ENCODE results near the gene CTU2. TPM values are rescaled to one million over a fixed set of nuclear protein-coding genes. Genes with fewer than 3 reads are reported as not detected.

CTU2 gene
- polyA plus RNA-seq, 1 donor (not counting 4 experiments of a cell fraction or from before 2014, with no cell fraction given) = 6.3 TPM

DNA sequence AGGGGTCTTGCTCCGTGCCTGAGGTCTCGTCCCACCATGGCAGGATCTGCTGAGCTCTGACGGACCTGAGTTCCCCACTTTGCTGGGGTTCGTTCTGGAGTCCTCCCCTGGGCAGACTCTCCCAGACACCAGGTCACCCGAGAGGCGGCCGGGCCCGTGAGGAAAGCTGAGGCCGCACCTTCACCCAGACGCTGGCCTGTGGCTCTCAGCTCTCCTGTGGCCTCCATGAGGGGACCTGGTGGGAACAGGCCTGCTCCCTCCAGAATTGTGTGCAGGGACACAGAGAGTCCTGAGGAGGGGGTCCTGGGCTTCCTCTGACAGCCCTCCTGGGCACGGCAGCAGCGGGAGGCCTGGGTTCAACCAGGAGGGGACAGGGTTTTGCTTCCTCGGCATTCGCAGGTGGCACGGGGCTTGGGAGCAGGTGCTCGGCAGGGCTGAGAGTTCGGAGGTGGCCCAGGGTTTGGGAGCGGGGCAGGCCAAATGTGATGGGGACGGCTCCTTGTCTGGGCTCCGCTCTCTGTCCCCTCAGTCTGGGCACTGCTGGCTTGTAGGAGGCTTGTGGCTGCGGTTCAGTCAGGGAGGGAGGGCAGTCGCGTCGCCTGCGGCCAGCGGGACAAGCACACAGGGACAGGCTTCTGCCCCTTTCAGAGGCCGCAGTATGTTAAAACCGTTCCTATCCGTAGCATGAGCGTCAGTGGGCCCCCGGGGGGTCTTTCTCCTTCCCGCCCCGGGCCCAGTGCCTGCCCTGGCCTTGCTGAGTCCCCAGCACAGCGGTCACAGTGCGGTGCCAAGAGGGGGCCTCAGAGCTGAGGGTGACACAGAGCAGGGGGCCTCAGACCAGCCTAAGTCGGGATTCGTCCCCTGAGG, 11.8 kb upstream of the CTU2 start:
- Histone ChIP-seq H3K9ac (ENCODE audit: control insufficient read depth, extremely low read depth, insufficient read depth, low read length) (no peak overlapping the region), H3K79me2 (ENCODE audit: control insufficient read depth, insufficient read depth, low read length) (no peaks in the 10 kb centered on the region), H2AFZ (ENCODE audit: control insufficient read depth, low read length) (no peak overlapping the region), H3K36me3 (ENCODE audit: control insufficient read depth in 2 of 2, extremely low read depth in 1 of 2, insufficient read depth in 2 of 2, low read length in 2 of 2) (peaks cover 0 to 4% of the 10 kb centered on the region in 2 experiments), H3K4me1 (ENCODE audit: control insufficient read depth, extremely low read depth, insufficient read depth, low read length) (no peaks in the 10 kb centered on the region), H3K4me2 (ENCODE audit: control insufficient read depth, extremely low read depth, insufficient read depth, low read depth, low read length) (no peak overlapping the region), H3K4me3 (ENCODE audit: control insufficient read depth in 2 of 3, extremely low read depth in 1 of 3, insufficient read depth in 2 of 3, low read depth in 1 of 3, low read length in 3 of 3) (no peak overlapping the region), H4K20me1 (ENCODE audit: control insufficient read depth, extremely low read depth, insufficient read depth, low read length) (no peaks in the 10 kb centered on the region), H3K27ac (ENCODE audit: control insufficient read depth, insufficient read depth, low read length) (no peak overlapping the region), H3K27me3 (ENCODE audit: control insufficient read depth, extremely low read depth, insufficient read depth, low read length) (peaks cover 42% of the 10 kb centered on the region), H3K9me1 (ENCODE audit: control insufficient read depth, extremely low read depth, insufficient read depth, low read length) (no peaks in the 10 kb centered on the region), H3K9me3 (ENCODE audit: control insufficient read depth, low read depth, low read length) (no peaks in the 10 kb centered on the region)
- no peak for DNase-seq (ENCODE audit: low read depth, low spot score)
- no peak for TF ChIP-seq EZH2 (IDR thresholded peaks at IDR 0.05; ENCODE audit: low read length)
- TF ChIP-seq, protein P1, sequence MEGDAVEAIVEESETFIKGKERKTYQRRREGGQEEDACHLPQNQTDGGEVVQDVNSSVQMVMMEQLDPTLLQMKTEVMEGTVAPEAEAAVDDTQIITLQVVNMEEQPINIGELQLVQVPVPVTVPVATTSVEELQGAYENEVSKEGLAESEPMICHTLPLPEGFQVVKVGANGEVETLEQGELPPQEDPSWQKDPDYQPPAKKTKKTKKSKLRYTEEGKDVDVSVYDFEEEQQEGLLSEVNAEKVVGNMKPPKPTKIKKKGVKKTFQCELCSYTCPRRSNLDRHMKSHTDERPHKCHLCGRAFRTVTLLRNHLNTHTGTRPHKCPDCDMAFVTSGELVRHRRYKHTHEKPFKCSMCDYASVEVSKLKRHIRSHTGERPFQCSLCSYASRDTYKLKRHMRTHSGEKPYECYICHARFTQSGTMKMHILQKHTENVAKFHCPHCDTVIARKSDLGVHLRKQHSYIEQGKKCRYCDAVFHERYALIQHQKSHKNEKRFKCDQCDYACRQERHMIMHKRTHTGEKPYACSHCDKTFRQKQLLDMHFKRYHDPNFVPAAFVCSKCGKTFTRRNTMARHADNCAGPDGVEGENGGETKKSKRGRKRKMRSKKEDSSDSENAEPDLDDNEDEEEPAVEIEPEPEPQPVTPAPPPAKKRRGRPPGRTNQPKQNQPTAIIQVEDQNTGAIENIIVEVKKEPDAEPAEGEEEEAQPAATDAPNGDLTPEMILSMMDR (optimal IDR thresholded peaks at IDR 0.05 in 1 of 3, IDR thresholded peaks at IDR 0.05 in 1 of 3, conservative IDR thresholded peaks at IDR 0.05 in 1 of 3; ENCODE audit: extremely low read depth in 1 of 3, insufficient read depth in 2 of 3, low read length in 3 of 3) = no peak
- no peak for FAIRE-seq
- dilution Hi-C loops (cut with MboI; ENCODE audit: extremely low pct_ligation_motif_present, low sequenced_read_pairs) = no loop called here

DNA sequence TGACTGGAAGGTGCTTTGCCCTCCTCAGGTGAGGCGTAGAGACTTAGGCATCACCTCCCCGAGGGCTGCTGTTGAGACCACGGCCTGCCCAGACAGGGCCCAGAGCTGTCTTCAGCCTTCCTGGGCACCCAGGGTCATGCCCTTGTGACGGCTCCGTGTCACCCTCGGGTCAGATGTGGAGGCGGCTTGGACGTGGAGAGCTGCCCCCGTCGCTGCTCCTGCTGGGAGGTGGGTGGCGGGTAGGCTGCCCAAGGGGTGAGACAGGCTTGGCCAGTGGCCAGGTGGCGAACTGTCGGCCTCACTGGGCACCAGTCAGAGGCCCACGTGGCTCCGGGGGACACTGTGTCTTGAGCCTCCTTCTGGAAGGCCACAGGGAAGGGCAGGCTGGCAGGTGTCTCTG, 11.1 kb upstream of the CTU2 start:
- Histone ChIP-seq H3K36me3 (ENCODE audit: control insufficient read depth in 2 of 2, extremely low read depth in 1 of 2, insufficient read depth in 2 of 2, low read length in 2 of 2) (peaks cover under 1 to 4% of the 10 kb centered on the region in 2 experiments), H3K9me3 (ENCODE audit: control insufficient read depth, low read depth, low read length) (no peaks in the 10 kb centered on the region), H2AFZ (ENCODE audit: control insufficient read depth, low read length) (no peak overlapping the region), H3K79me2 (ENCODE audit: control insufficient read depth, insufficient read depth, low read length) (no peaks in the 10 kb centered on the region), H3K9me1 (ENCODE audit: control insufficient read depth, extremely low read depth, insufficient read depth, low read length) (no peaks in the 10 kb centered on the region), H3K9ac (ENCODE audit: control insufficient read depth, extremely low read depth, insufficient read depth, low read length) (no peak overlapping the region), H3K4me3 (ENCODE audit: control insufficient read depth in 2 of 3, extremely low read depth in 1 of 3, insufficient read depth in 2 of 3, low read depth in 1 of 3, low read length in 3 of 3) (no peak overlapping the region), H4K20me1 (ENCODE audit: control insufficient read depth, extremely low read depth, insufficient read depth, low read length) (no peaks in the 10 kb centered on the region), H3K4me2 (ENCODE audit: control insufficient read depth, extremely low read depth, insufficient read depth, low read depth, low read length) (no peak overlapping the region), H3K27ac (ENCODE audit: control insufficient read depth, insufficient read depth, low read length) (no peak overlapping the region), H3K4me1 (ENCODE audit: control insufficient read depth, extremely low read depth, insufficient read depth, low read length) (no peaks in the 10 kb centered on the region), H3K27me3 (ENCODE audit: control insufficient read depth, extremely low read depth, insufficient read depth, low read length) (peaks cover 41% of the 10 kb centered on the region)
- no peak for TF ChIP-seq EZH2 (IDR thresholded peaks at IDR 0.05; ENCODE audit: low read length)
- TF ChIP-seq, protein P1 (optimal IDR thresholded peaks at IDR 0.05 in 1 of 3, IDR thresholded peaks at IDR 0.05 in 1 of 3, conservative IDR thresholded peaks at IDR 0.05 in 1 of 3; ENCODE audit: extremely low read depth in 1 of 3, insufficient read depth in 2 of 3, low read length in 3 of 3) = no peak
- no peak for FAIRE-seq
- dilution Hi-C loops (cut with MboI; ENCODE audit: extremely low pct_ligation_motif_present, low sequenced_read_pairs) = no loop called here
- DNase-seq (ENCODE audit: low read depth, low spot score) = no peak

Data from keratinocyte (primary cell).